Neuronal stem cell (in vitro differentiated cells): ENCODE results near the gene FBXW7.

Experiments used
- DNase-seq: peaks from one replicate; pipeline ENCODE4 v3.0.0-alpha.2; 2013; ENCODE audit warnings: low spot score
- H2AFZ ChIP-seq: one replicate; pipeline ENCODE4 v1.6.1; 2013; ENCODE audit warnings: mild to moderate bottlenecking, low read length, inconsistent platforms
- H2AK5ac ChIP-seq: 2 replicates; pipeline ENCODE4 v1.6.1; 2013; ENCODE audit warnings: low read depth, mild to moderate bottlenecking, inconsistent platforms, low read length, moderate library complexity, mixed read lengths
- H2BK120ac ChIP-seq: 2 replicates; pipeline ENCODE4 v1.6.1; 2013; ENCODE audit warnings: low read depth, mild to moderate bottlenecking, inconsistent platforms, low read length, moderate library complexity, mixed read lengths
- H2BK12ac ChIP-seq: one replicate; pipeline ENCODE4 v1.6.1; 2013; ENCODE audit warnings: low read length, inconsistent platforms
- H2BK15ac ChIP-seq: 2 replicates; pipeline ENCODE4 v1.6.1; 2013; ENCODE audit warnings: mild to moderate bottlenecking, low read length, inconsistent platforms, mixed read lengths
- H2BK5ac ChIP-seq: one replicate; pipeline ENCODE4 v1.6.1; 2013; ENCODE audit warnings: inconsistent platforms, mild to moderate bottlenecking, low read length, moderate library complexity
- H3K14ac ChIP-seq: one replicate; pipeline ENCODE4 v1.6.1; 2013; ENCODE audit warnings: low read length, inconsistent platforms
- H3K18ac ChIP-seq: 2 replicates; pipeline ENCODE4 v1.6.1; 2013; ENCODE audit warnings: low read length, inconsistent platforms
- H3K23ac ChIP-seq: 2 replicates; pipeline ENCODE4 v1.6.1; 2013; ENCODE audit warnings: low read depth, mild to moderate bottlenecking, mixed read lengths, low read length, inconsistent platforms; ENCODE audit not compliant: poor library complexity
- H3K27ac ChIP-seq: replicated peaks from 3 replicates; pipeline ENCODE4 v1.5.1; 2013; ENCODE audit warnings: low read length, inconsistent platforms
- H3K27me3 ChIP-seq, 3 experiments: 2 replicates each; pipeline ENCODE4 v1.6.1; 2013; ENCODE audit warnings: low read length in 3 of 3, mild to moderate bottlenecking in 2 of 3, inconsistent platforms in 1 of 3, low read depth in 1 of 3, mixed read lengths in 1 of 3, moderate library complexity in 1 of 3; ENCODE audit not compliant: control insufficient read depth in 3 of 3, insufficient read depth in 3 of 3
- H3K36me3 ChIP-seq, 2 donors: replicated peaks in 1 of 2; 2 replicates each; pipeline ENCODE4 v1.6.1; 2013; ENCODE audit warnings: low read length in 2 of 2; ENCODE audit not compliant: control insufficient read depth in 2 of 2, insufficient read depth in 2 of 2
- H3K4ac ChIP-seq: 2 replicates; pipeline ENCODE4 v1.6.1; 2013; ENCODE audit warnings: inconsistent platforms, mild to moderate bottlenecking, low read length, moderate library complexity
- H3K4me1 ChIP-seq, 2 donors: 1 replicate in 1 of 2; 2 replicates in 1 of 2; pipeline ENCODE4 v1.6.1; 2013; ENCODE audit warnings: low read length in 2 of 2, low read depth in 1 of 2; ENCODE audit not compliant: control insufficient read depth in 2 of 2, insufficient read depth in 1 of 2
- H3K4me2 ChIP-seq: one replicate; pipeline ENCODE4 v1.6.1; 2013; ENCODE audit warnings: mild to moderate bottlenecking, low read length, inconsistent platforms; ENCODE audit not compliant: insufficient read depth, poor library complexity, severe bottlenecking
- H3K4me3 ChIP-seq, 2 donors: 2 replicates each; pipeline ENCODE4 v1.5.1; 2013; ENCODE audit warnings: low read length in 2 of 2, mild to moderate bottlenecking in 2 of 2, inconsistent platforms in 1 of 2, moderate library complexity in 1 of 2
- H3K79me1 ChIP-seq: one replicate; pipeline ENCODE4 v1.6.1; 2013; ENCODE audit warnings: low read depth, mild to moderate bottlenecking, inconsistent platforms, low read length, moderate library complexity
- H3K9ac ChIP-seq: one replicate; pipeline ENCODE4 v1.6.1; 2013; ENCODE audit warnings: mild to moderate bottlenecking, low read depth, low read length, inconsistent platforms; ENCODE audit not compliant: poor library complexity
- H3K9me3 ChIP-seq, 2 donors: replicated peaks in 1 of 2; 2 replicates each; pipeline versions ENCODE3 to v1.6.1; 2013; ENCODE audit warnings: low read length in 2 of 2, mild to moderate bottlenecking in 2 of 2, inconsistent platforms in 1 of 2, low read depth in 1 of 2, mixed read lengths in 1 of 2, moderate library complexity in 1 of 2; ENCODE audit not compliant: control insufficient read depth in 2 of 2, insufficient read depth in 1 of 2
- H4K8ac ChIP-seq: one replicate; pipeline ENCODE4 v1.6.1; 2013; ENCODE audit warnings: low read depth, mild to moderate bottlenecking, inconsistent platforms, low read length, moderate library complexity
- H4K91ac ChIP-seq: one replicate; pipeline ENCODE4 v1.6.1; 2013; ENCODE audit warnings: low read length, low read depth, mild to moderate bottlenecking, inconsistent platforms; ENCODE audit not compliant: poor library complexity
- WGBS, 2 donors: extraction: QIAGEN DNeasy Blood & Tissue Kit; methylation state at CpG; one replicate each; pipeline ENCODE4 v1.1.7; 2013; ENCODE audit warnings: missing lambda C conversion rate in 2 of 2, mixed read lengths in 1 of 2; ENCODE audit not compliant: insufficient read length in 2 of 2, insufficient replicate concordance in 1 of 2; ENCODE audit errors: extremely low coverage in 2 of 2; 5-methylcytosine and 5-hydroxymethylcytosine counted together

Gene FBXW7

DNA sequence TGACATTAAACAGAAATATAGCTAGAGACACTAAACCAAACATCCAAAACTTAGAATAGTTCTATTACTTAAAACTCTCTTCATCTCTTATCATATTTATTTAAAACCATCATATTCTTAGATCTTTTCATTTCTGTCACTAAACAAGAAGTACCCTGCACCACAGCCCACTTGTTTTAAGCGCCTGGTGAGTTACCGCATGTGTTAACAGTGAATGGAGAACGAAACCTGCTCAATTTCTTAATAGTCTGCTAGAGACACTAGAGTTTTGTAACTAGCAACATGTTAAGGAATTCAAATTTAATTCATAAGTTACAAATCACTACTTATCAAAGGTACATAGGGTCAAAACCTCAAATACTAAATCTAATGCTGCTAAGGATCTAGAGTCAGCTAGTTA lies 111.5 kb downstream of the FBXW7 start:
- no peak overlapping the region for H3K14ac ChIP-seq
- no peak overlapping the region for H3K4me3 ChIP-seq
- H2BK12ac ChIP-seq, result no peak overlapping the region
- H2BK15ac ChIP-seq, result no peak overlapping the region
- WGBS, 2 donors, result no CpG with 5 or more reads among the region's 3 CpGs
- no peaks in the 10 kb centered on the region for H3K79me1 ChIP-seq
- H3K4ac ChIP-seq, result no peak overlapping the region
- H2BK5ac ChIP-seq, result no peak overlapping the region
- H3K4me1 ChIP-seq, result no peaks in the 10 kb centered on the region
- no peak overlapping the region for H2AFZ ChIP-seq
- H2AK5ac ChIP-seq, result no peak overlapping the region
- H3K18ac ChIP-seq, result no peak overlapping the region
- H3K27me3 ChIP-seq, result no peaks in the 10 kb centered on the region
- H3K4me2 ChIP-seq, result no peak overlapping the region
- H3K9me3 ChIP-seq, result no peaks in the 10 kb centered on the region
- no peak overlapping the region for H4K91ac ChIP-seq
- no peak overlapping the region for H4K8ac ChIP-seq
- no peak overlapping the region for H3K27ac ChIP-seq
- H3K23ac ChIP-seq, result no peak overlapping the region
- H3K36me3 ChIP-seq, result no peaks in the 10 kb centered on the region
- H2BK120ac ChIP-seq, result no peak overlapping the region
- no peak overlapping the region for H3K9ac ChIP-seq
- no peak for DNase-seq

DNA sequence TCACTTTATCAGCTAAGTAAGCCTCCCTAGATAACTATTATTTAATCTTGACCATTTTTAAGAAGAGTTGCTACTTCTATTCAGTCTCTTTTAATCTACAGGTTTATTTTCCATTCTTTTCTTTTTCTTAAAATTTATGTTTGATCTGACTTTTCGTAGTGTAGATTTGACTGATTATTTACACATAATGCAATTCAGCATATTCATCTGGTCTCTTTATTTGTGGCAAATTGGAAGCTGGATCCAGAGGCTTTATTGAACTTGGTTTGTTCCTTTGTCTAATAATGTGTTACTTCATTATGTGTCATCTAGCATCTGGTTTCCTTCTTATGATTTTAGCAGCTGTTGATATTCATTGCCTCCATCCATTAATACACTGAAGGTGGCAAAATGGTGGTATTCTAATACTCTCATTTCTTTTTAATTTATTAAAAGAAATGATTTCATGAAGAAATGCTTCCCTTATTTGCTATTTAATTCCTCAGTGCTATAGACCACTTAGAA lies 113.0 kb downstream of the FBXW7 start:
- Histone ChIP-seq H3K9ac (no peak overlapping the region), H2AK5ac (no peak overlapping the region), H3K14ac (no peak overlapping the region), H3K4me3 (no peak overlapping the region), H2BK120ac (no peak overlapping the region), H2BK5ac (no peak overlapping the region), H2BK12ac (no peak overlapping the region), H2BK15ac (no peak overlapping the region), H2AFZ (no peak overlapping the region), H3K4ac (no peak overlapping the region), H3K9me3 (no peaks in the 10 kb centered on the region), H4K8ac (no peak overlapping the region), H3K27me3 (no peaks in the 10 kb centered on the region), H3K23ac (no peak overlapping the region), H3K18ac (no peak overlapping the region), H3K4me2 (no peak overlapping the region), H3K4me1 (no peaks in the 10 kb centered on the region), H3K79me1 (no peaks in the 10 kb centered on the region), H4K91ac (no peak overlapping the region), H3K36me3 (no peaks in the 10 kb centered on the region), H3K27ac (no peak overlapping the region)
- DNase-seq, result no peak
- WGBS, 2 donors, result no CpG with 5 or more reads among the region's 1 CpG

DNA sequence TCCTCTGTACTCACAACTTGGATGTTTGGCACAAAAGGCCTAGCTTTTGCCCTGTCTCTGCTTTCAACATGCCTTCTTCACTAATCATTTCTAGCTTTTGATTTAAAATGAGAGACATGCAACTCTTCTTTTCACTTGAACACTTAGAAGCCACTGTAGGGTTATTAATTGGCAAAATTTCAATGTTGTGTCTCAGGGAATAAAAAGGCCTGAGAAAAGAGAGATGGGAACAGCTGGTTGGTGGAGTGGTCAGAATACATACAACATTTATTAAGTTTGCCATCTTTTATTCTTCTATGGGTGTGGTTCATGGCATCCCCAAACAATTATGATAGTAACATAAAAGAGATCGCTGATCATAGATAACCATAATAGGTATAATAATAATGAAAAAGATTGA lies 114.3 kb downstream of the FBXW7 start:
- no CpG with 5 or more reads among the region's 1 CpG for WGBS, 2 donors
- no peak for DNase-seq
- Histone ChIP-seq H4K91ac (no peak overlapping the region), H3K36me3 (no peaks in the 10 kb centered on the region), H3K27ac (no peak overlapping the region), H3K4me2 (no peak overlapping the region), H3K14ac (no peak overlapping the region), H2AK5ac (no peak overlapping the region), H2BK15ac (no peak overlapping the region), H3K23ac (no peak overlapping the region), H2BK5ac (no peak overlapping the region), H3K18ac (no peak overlapping the region), H3K9ac (no peak overlapping the region), H3K9me3 (no peaks in the 10 kb centered on the region), H2AFZ (no peak overlapping the region), H3K79me1 (no peaks in the 10 kb centered on the region), H2BK120ac (no peak overlapping the region), H3K4me1 (peaks cover 3% of the 10 kb centered on the region in 2 donors), H3K27me3 (no peaks in the 10 kb centered on the region), H4K8ac (no peak overlapping the region), H3K4me3 (no peak overlapping the region), H3K4ac (no peak overlapping the region), H2BK12ac (no peak overlapping the region)

DNA sequence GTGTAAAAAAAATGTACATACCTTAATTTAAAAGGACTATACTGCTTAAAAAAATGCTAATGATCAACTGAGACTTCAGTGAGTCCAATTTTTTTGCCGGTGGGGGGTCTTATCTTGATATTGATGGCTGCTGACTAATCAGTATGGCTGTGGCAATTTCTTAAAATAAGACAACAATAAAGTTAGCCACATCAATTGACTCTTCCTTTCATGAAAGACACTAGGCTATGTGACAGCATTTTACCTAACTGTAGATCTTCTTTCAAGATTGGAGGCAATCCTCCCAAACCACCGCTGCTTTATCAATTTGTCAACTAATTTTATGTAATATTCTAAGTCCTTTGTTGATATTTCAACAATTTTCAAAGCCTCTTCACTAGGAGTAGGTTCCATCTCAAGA lies 116.1 kb downstream of the FBXW7 start:
- H2AK5ac ChIP-seq, result no peak overlapping the region

More for the DNA sequence above, 116.1 kb downstream of the FBXW7 start:
- Histone ChIP-seq H3K36me3 (no peaks in the 10 kb centered on the region), H2BK15ac (no peak overlapping the region), H3K14ac (no peak overlapping the region), H2AFZ (no peak overlapping the region), H3K9ac (no peak overlapping the region), H3K27me3 (no peaks in the 10 kb centered on the region), H3K4me2 (no peak overlapping the region), H2BK12ac (no peak overlapping the region), H4K91ac (no peak overlapping the region), H4K8ac (no peak overlapping the region), H3K23ac (no peak overlapping the region), H3K18ac (no peak overlapping the region), H3K79me1 (no peaks in the 10 kb centered on the region), H3K4me3 (no peak overlapping the region), H2BK5ac (no peak overlapping the region), H3K4me1 (peaks cover 3% of the 10 kb centered on the region in 2 donors), H3K4ac (no peak overlapping the region), H3K27ac (no peak overlapping the region), H2BK120ac (no peak overlapping the region), H3K9me3 (no peaks in the 10 kb centered on the region)
- no peak for DNase-seq
- no CpG with 5 or more reads among the region's 2 CpGs for WGBS, 2 donors
